ENCODE measurements around the gene SMAGP.
"Not testable (repeated sequence)": the region's sequence is repeated elsewhere in the genome, so short reads cannot be mapped to it uniquely, and the experiment has no call there.

The SMAGP gene

GRCh38 chr12:51270067-51270950 is at the start of gene SMAGP:
Gene SMAGP, minus strand, starts transcription at chr12:51270415. Its CDS starts 1,137 bp downstream, at chr12:51269278.
- no peak for DNase-seq

GRCh38 chr12:51318846-51319599 is 48.8 kb upstream of the SMAGP start:
- no peak for DNase-seq

- not testable (repeated sequence) for DNase-seq
Measured at GRCh38 chr12:51318057-51318806, 48.0 kb upstream of the SMAGP start.

- no peak for DNase-seq
Measured at GRCh38 chr12:51311389-51311788, 41.2 kb upstream of the SMAGP start.

GRCh38 chr12:51307655-51308593 is 37.7 kb upstream of the SMAGP start:
- peak; percentile 80 for DNase-seq

- no peak for DNase-seq
Measured at GRCh38 chr12:51306507-51306906, 36.3 kb upstream of the SMAGP start.

- not testable (repeated sequence) for DNase-seq
Measured at GRCh38 chr12:51300768-51301167, 30.6 kb upstream of the SMAGP start.

GRCh38 chr12:51295651-51296050 is 25.4 kb upstream of the SMAGP start:
- DNase-seq, result no peak

GRCh38 chr12:51294097-51294496 is 23.9 kb upstream of the SMAGP start:
- not testable (repeated sequence) for DNase-seq

GRCh38 chr12:51293696-51294095 is 23.5 kb upstream of the SMAGP start:
- DNase-seq, result no peak

- DNase-seq, result not testable (repeated sequence)
Measured at GRCh38 chr12:51291603-51292513, 21.6 kb upstream of the SMAGP start.

- no peak for DNase-seq
Measured at GRCh38 chr12:51285843-51286242, 15.6 kb upstream of the SMAGP start.

- no peak for DNase-seq
Measured at GRCh38 chr12:51281202-51281924, 11.1 kb upstream of the SMAGP start.

GRCh38 chr12:51275088-51275487 is 4.9 kb upstream of the SMAGP start:
- DNase-seq, result no peak

GRCh38 chr12:51272810-51273209 is 2.6 kb upstream of the SMAGP start:
- DNase-seq, result not testable (repeated sequence)

GRCh38 chr12:51270951-51271518 is 820 bp upstream of the SMAGP start:
- peak; percentile 73 for DNase-seq

- DNase-seq, result no peak
Measured at GRCh38 chr12:51269174-51270066, 795 bp downstream of the SMAGP start.

- DNase-seq, result no peak
Measured at GRCh38 chr12:51265024-51265423, 5.2 kb downstream of the SMAGP start.

- no peak for DNase-seq
Measured at GRCh38 chr12:51264297-51264696, 5.9 kb downstream of the SMAGP start.

Measured in amniotic stem cell (primary cell).